Skin of body (tissue), 1 donor: ENCODE data around the gene ALX3. TPM values are rescaled to one million over a fixed set of nuclear protein-coding genes. Genes with fewer than 3 reads are reported as not detected.

Experiments
- total RNA-seq: library from RNA; depleted of rRNA; stranded (reverse); fragments of >200 nt; gene quantifications from one replicate; pipeline ENCODE4 v1.2.3, GENCODE V29; 2014

The ALX3 gene
- total RNA-seq, 1 donor from 2014 or later = not detected

Other genes starting within 250 kb of the ALX3 start
- gene CSF1, start 159.8 kb downstream of the ALX3 start, total RNA-seq = 9.8 TPM
- 40.5 TPM for gene AHCYL1, start 85.9 kb downstream of the ALX3 start, total RNA-seq
- 41.3 TPM for gene STRIP1, start 36.0 kb downstream of the ALX3 start, total RNA-seq
- 0.20 TPM for gene UBL4B, start 41.8 kb upstream of the ALX3 start, total RNA-seq
- 0.79 TPM for gene SLC6A17, start 79.8 kb upstream of the ALX3 start, total RNA-seq
- 1.5 TPM for gene KCNC4, start 139.6 kb upstream of the ALX3 start, total RNA-seq